ENCODE measurements around the gene SPRN. TPM values are rescaled to one million over a fixed set of nuclear protein-coding genes. Genes with fewer than 3 reads are reported as not detected.
"Not testable (repeated sequence)": the region's sequence is repeated elsewhere in the genome, so short reads cannot be mapped to it uniquely, and the experiment has no call there.

Gene SPRN
- 0.52 TPM for total RNA-seq

- Histone ChIP-seq H3K36me3 (ENCODE audit: control insufficient read depth in 3 of 3, insufficient read depth in 3 of 3, low read length in 3 of 3) (peaks cover 13 to 17% (median 14%) of the 10 kb centered on the region in 3 donors), H3K4me3 (ENCODE audit: low read length in 3 of 3) (peak within 1 kb of the TSS in 1 of 3 donors; percentile 22)
Measured at GRCh38 chr10:133424601-133425000, at the start of gene SPRN. TSS of gene SPRN (minus strand) at chr10:133424625. CDS start at chr10:133423681, 944 bp downstream.

GRCh38 chr10:133474027-133474426, 49.6 kb upstream of the SPRN start:
- no peaks in the 10 kb centered on the region for H3K9me3 ChIP-seq (ENCODE audit: control insufficient read depth in 3 of 3, low read length in 3 of 3)
- H3K4me3 ChIP-seq (ENCODE audit: low read length in 3 of 3): no peak overlapping the region
- H3K4me1 ChIP-seq (ENCODE audit: control insufficient read depth in 3 of 3, insufficient read depth in 3 of 3, low read length in 3 of 3): no peaks in the 10 kb centered on the region
- H3K27me3 ChIP-seq (ENCODE audit: control insufficient read depth in 3 of 3, insufficient read depth in 3 of 3, low read length in 3 of 3): no peaks in the 10 kb centered on the region
- H3K36me3 ChIP-seq (ENCODE audit: control insufficient read depth in 3 of 3, insufficient read depth in 3 of 3, low read length in 3 of 3): no peaks in the 10 kb centered on the region
- H3K9ac ChIP-seq (ENCODE audit: low read depth in 1 of 3, low read length in 3 of 3): no peak overlapping the region
- H3K27ac ChIP-seq (ENCODE audit: low read depth, low read length): no peak overlapping the region

More at GRCh38 chr10:133424601-133425000, at the start of gene SPRN:
- H3K9me3 ChIP-seq (ENCODE audit: control insufficient read depth in 3 of 3, low read length in 3 of 3); H3K9ac ChIP-seq (ENCODE audit: low read depth in 1 of 3, low read length in 3 of 3); H3K4me1 ChIP-seq (ENCODE audit: control insufficient read depth in 3 of 3, insufficient read depth in 3 of 3, low read length in 3 of 3); H3K27ac ChIP-seq (ENCODE audit: low read depth, low read length): not testable (repeated sequence)
- peaks cover 10 to 24% (median 18%) of the 10 kb centered on the region in 3 donors for H3K27me3 ChIP-seq (ENCODE audit: control insufficient read depth in 3 of 3, insufficient read depth in 3 of 3, low read length in 3 of 3)

GRCh38 chr10:133473270-133473669, 48.8 kb upstream of the SPRN start:
- no peaks in the 10 kb centered on the region for H3K27me3 ChIP-seq (ENCODE audit: control insufficient read depth in 3 of 3, insufficient read depth in 3 of 3, low read length in 3 of 3)
- no peaks in the 10 kb centered on the region for H3K9me3 ChIP-seq (ENCODE audit: control insufficient read depth in 3 of 3, low read length in 3 of 3)
- no peaks in the 10 kb centered on the region for H3K36me3 ChIP-seq (ENCODE audit: control insufficient read depth in 3 of 3, insufficient read depth in 3 of 3, low read length in 3 of 3)
- no peak overlapping the region for H3K9ac ChIP-seq (ENCODE audit: low read depth in 1 of 3, low read length in 3 of 3)
- no peaks in the 10 kb centered on the region for H3K4me1 ChIP-seq (ENCODE audit: control insufficient read depth in 3 of 3, insufficient read depth in 3 of 3, low read length in 3 of 3)
- H3K27ac ChIP-seq (ENCODE audit: low read depth, low read length): no peak overlapping the region
- H3K4me3 ChIP-seq (ENCODE audit: low read length in 3 of 3): no peak overlapping the region

GRCh38 chr10:133471300-133472109, 47.1 kb upstream of the SPRN start:
- Histone ChIP-seq H3K9me3 (ENCODE audit: control insufficient read depth in 3 of 3, low read length in 3 of 3) (no peaks in the 10 kb centered on the region), H3K36me3 (ENCODE audit: control insufficient read depth in 3 of 3, insufficient read depth in 3 of 3, low read length in 3 of 3) (peaks cover 0 to 11% (median 9%) of the 10 kb centered on the region in 3 donors), H3K27me3 (ENCODE audit: control insufficient read depth in 3 of 3, insufficient read depth in 3 of 3, low read length in 3 of 3) (no peaks in the 10 kb centered on the region), H3K4me3 (ENCODE audit: low read length in 3 of 3) (no peak overlapping the region), H3K9ac (ENCODE audit: low read depth in 1 of 3, low read length in 3 of 3) (no peak overlapping the region), H3K27ac (ENCODE audit: low read depth, low read length) (no peak overlapping the region), H3K4me1 (ENCODE audit: control insufficient read depth in 3 of 3, insufficient read depth in 3 of 3, low read length in 3 of 3) (no peaks in the 10 kb centered on the region)

GRCh38 chr10:133469205-133469604, 44.8 kb upstream of the SPRN start:
- peaks cover 0 to 11% (median 9%) of the 10 kb centered on the region in 3 donors for H3K36me3 ChIP-seq (ENCODE audit: control insufficient read depth in 3 of 3, insufficient read depth in 3 of 3, low read length in 3 of 3)
- not testable (repeated sequence) for H3K9me3 ChIP-seq (ENCODE audit: control insufficient read depth in 3 of 3, low read length in 3 of 3); H3K4me1 ChIP-seq (ENCODE audit: control insufficient read depth in 3 of 3, insufficient read depth in 3 of 3, low read length in 3 of 3); H3K27ac ChIP-seq (ENCODE audit: low read depth, low read length); H3K9ac ChIP-seq (ENCODE audit: low read depth in 1 of 3, low read length in 3 of 3); H3K4me3 ChIP-seq (ENCODE audit: low read length in 3 of 3); H3K27me3 ChIP-seq (ENCODE audit: control insufficient read depth in 3 of 3, insufficient read depth in 3 of 3, low read length in 3 of 3)

GRCh38 chr10:133467286-133467911, 43.0 kb upstream of the SPRN start:
- Histone ChIP-seq H3K4me1 (ENCODE audit: control insufficient read depth in 3 of 3, insufficient read depth in 3 of 3, low read length in 3 of 3) (no peaks in the 10 kb centered on the region), H3K9ac (ENCODE audit: low read depth in 1 of 3, low read length in 3 of 3) (no peak overlapping the region), H3K27ac (ENCODE audit: low read depth, low read length) (no peak overlapping the region), H3K9me3 (ENCODE audit: control insufficient read depth in 3 of 3, low read length in 3 of 3) (no peaks in the 10 kb centered on the region), H3K27me3 (ENCODE audit: control insufficient read depth in 3 of 3, insufficient read depth in 3 of 3, low read length in 3 of 3) (peaks cover 0 to 5% (median 0%) of the 10 kb centered on the region in 3 donors), H3K4me3 (ENCODE audit: low read length in 3 of 3) (no peak overlapping the region), H3K36me3 (ENCODE audit: control insufficient read depth in 3 of 3, insufficient read depth in 3 of 3, low read length in 3 of 3) (peaks cover 0 to 11% (median 9%) of the 10 kb centered on the region in 3 donors)

GRCh38 chr10:133466683-133467275, 42.4 kb upstream of the SPRN start:
- H3K9ac ChIP-seq (ENCODE audit: low read depth in 1 of 3, low read length in 3 of 3): no peak overlapping the region
- H3K4me1 ChIP-seq (ENCODE audit: control insufficient read depth in 3 of 3, insufficient read depth in 3 of 3, low read length in 3 of 3): no peaks in the 10 kb centered on the region
- H3K9me3 ChIP-seq (ENCODE audit: control insufficient read depth in 3 of 3, low read length in 3 of 3): no peaks in the 10 kb centered on the region
- H3K27ac ChIP-seq (ENCODE audit: low read depth, low read length): no peak overlapping the region
- H3K36me3 ChIP-seq (ENCODE audit: control insufficient read depth in 3 of 3, insufficient read depth in 3 of 3, low read length in 3 of 3): peaks cover 0 to 12% (median 9%) of the 10 kb centered on the region in 3 donors
- no peak overlapping the region for H3K4me3 ChIP-seq (ENCODE audit: low read length in 3 of 3)
- peaks cover 0 to 5% (median 0%) of the 10 kb centered on the region in 3 donors for H3K27me3 ChIP-seq (ENCODE audit: control insufficient read depth in 3 of 3, insufficient read depth in 3 of 3, low read length in 3 of 3)

- peaks cover 0 to 5% (median 0%) of the 10 kb centered on the region in 3 donors for H3K27me3 ChIP-seq (ENCODE audit: control insufficient read depth in 3 of 3, insufficient read depth in 3 of 3, low read length in 3 of 3)
- H3K4me1 ChIP-seq (ENCODE audit: control insufficient read depth in 3 of 3, insufficient read depth in 3 of 3, low read length in 3 of 3): no peaks in the 10 kb centered on the region
- no peak overlapping the region for H3K27ac ChIP-seq (ENCODE audit: low read depth, low read length)
- H3K9ac ChIP-seq (ENCODE audit: low read depth in 1 of 3, low read length in 3 of 3): no peak overlapping the region
- no peaks in the 10 kb centered on the region for H3K9me3 ChIP-seq (ENCODE audit: control insufficient read depth in 3 of 3, low read length in 3 of 3)
- H3K36me3 ChIP-seq (ENCODE audit: control insufficient read depth in 3 of 3, insufficient read depth in 3 of 3, low read length in 3 of 3): peaks cover 0 to 12% (median 9%) of the 10 kb centered on the region in 3 donors
- H3K4me3 ChIP-seq (ENCODE audit: low read length in 3 of 3): no peak overlapping the region
Measured at GRCh38 chr10:133465950-133466474, 41.6 kb upstream of the SPRN start.

GRCh38 chr10:133465191-133465949, 40.9 kb upstream of the SPRN start:
- peaks cover 0 to 12% (median 9%) of the 10 kb centered on the region in 3 donors for H3K36me3 ChIP-seq (ENCODE audit: control insufficient read depth in 3 of 3, insufficient read depth in 3 of 3, low read length in 3 of 3)
- H3K9me3 ChIP-seq (ENCODE audit: control insufficient read depth in 3 of 3, low read length in 3 of 3): no peaks in the 10 kb centered on the region
- H3K27ac ChIP-seq (ENCODE audit: low read depth, low read length): no peak overlapping the region
- no peak overlapping the region for H3K4me3 ChIP-seq (ENCODE audit: low read length in 3 of 3)
- H3K27me3 ChIP-seq (ENCODE audit: control insufficient read depth in 3 of 3, insufficient read depth in 3 of 3, low read length in 3 of 3): peaks cover 0 to 5% (median 0%) of the 10 kb centered on the region in 3 donors
- H3K4me1 ChIP-seq (ENCODE audit: control insufficient read depth in 3 of 3, insufficient read depth in 3 of 3, low read length in 3 of 3): no peaks in the 10 kb centered on the region
- H3K9ac ChIP-seq (ENCODE audit: low read depth in 1 of 3, low read length in 3 of 3): no peak overlapping the region

Measured in skeletal muscle tissue (tissue), 4 donors.